ENCODE measurements around the gene ISG20.

DNA sequence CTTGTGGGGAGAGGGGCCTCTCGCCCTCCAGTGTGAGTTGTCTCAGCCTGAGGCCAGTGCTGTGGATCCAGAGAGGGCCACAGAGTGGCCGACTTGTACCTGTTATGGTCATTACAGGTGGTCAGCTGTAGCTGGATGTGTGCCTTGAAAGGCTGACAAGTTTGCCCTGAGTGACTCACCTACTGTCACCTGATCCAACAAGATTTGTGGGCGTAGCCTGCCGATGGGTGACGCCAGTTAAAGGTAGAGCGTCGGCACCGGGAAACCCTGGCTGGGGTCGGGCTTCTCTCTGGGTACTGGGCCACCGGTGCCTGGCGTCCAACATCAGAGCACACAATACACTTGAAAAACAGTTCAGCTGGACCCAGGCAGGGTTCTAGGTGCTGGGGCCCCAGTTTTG, 2.8 kb upstream of the ISG20 start:
- TF ChIP-seq, protein P1, sequence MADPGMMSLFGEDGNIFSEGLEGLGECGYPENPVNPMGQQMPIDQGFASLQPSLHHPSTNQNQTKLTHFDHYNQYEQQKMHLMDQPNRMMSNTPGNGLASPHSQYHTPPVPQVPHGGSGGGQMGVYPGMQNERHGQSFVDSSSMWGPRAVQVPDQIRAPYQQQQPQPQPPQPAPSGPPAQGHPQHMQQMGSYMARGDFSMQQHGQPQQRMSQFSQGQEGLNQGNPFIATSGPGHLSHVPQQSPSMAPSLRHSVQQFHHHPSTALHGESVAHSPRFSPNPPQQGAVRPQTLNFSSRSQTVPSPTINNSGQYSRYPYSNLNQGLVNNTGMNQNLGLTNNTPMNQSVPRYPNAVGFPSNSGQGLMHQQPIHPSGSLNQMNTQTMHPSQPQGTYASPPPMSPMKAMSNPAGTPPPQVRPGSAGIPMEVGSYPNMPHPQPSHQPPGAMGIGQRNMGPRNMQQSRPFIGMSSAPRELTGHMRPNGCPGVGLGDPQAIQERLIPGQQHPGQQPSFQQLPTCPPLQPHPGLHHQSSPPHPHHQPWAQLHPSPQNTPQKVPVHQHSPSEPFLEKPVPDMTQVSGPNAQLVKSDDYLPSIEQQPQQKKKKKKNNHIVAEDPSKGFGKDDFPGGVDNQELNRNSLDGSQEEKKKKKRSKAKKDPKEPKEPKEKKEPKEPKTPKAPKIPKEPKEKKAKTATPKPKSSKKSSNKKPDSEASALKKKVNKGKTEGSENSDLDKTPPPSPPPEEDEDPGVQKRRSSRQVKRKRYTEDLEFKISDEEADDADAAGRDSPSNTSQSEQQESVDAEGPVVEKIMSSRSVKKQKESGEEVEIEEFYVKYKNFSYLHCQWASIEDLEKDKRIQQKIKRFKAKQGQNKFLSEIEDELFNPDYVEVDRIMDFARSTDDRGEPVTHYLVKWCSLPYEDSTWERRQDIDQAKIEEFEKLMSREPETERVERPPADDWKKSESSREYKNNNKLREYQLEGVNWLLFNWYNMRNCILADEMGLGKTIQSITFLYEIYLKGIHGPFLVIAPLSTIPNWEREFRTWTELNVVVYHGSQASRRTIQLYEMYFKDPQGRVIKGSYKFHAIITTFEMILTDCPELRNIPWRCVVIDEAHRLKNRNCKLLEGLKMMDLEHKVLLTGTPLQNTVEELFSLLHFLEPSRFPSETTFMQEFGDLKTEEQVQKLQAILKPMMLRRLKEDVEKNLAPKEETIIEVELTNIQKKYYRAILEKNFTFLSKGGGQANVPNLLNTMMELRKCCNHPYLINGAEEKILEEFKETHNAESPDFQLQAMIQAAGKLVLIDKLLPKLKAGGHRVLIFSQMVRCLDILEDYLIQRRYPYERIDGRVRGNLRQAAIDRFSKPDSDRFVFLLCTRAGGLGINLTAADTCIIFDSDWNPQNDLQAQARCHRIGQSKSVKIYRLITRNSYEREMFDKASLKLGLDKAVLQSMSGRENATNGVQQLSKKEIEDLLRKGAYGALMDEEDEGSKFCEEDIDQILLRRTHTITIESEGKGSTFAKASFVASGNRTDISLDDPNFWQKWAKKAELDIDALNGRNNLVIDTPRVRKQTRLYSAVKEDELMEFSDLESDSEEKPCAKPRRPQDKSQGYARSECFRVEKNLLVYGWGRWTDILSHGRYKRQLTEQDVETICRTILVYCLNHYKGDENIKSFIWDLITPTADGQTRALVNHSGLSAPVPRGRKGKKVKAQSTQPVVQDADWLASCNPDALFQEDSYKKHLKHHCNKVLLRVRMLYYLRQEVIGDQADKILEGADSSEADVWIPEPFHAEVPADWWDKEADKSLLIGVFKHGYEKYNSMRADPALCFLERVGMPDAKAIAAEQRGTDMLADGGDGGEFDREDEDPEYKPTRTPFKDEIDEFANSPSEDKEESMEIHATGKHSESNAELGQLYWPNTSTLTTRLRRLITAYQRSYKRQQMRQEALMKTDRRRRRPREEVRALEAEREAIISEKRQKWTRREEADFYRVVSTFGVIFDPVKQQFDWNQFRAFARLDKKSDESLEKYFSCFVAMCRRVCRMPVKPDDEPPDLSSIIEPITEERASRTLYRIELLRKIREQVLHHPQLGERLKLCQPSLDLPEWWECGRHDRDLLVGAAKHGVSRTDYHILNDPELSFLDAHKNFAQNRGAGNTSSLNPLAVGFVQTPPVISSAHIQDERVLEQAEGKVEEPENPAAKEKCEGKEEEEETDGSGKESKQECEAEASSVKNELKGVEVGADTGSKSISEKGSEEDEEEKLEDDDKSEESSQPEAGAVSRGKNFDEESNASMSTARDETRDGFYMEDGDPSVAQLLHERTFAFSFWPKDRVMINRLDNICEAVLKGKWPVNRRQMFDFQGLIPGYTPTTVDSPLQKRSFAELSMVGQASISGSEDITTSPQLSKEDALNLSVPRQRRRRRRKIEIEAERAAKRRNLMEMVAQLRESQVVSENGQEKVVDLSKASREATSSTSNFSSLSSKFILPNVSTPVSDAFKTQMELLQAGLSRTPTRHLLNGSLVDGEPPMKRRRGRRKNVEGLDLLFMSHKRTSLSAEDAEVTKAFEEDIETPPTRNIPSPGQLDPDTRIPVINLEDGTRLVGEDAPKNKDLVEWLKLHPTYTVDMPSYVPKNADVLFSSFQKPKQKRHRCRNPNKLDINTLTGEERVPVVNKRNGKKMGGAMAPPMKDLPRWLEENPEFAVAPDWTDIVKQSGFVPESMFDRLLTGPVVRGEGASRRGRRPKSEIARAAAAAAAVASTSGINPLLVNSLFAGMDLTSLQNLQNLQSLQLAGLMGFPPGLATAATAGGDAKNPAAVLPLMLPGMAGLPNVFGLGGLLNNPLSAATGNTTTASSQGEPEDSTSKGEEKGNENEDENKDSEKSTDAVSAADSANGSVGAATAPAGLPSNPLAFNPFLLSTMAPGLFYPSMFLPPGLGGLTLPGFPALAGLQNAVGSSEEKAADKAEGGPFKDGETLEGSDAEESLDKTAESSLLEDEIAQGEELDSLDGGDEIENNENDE (IDR thresholded peaks at IDR 0.05; ENCODE audit: insufficient replicate concordance, low read length), result no peak
- TF ChIP-seq, protein P2, sequence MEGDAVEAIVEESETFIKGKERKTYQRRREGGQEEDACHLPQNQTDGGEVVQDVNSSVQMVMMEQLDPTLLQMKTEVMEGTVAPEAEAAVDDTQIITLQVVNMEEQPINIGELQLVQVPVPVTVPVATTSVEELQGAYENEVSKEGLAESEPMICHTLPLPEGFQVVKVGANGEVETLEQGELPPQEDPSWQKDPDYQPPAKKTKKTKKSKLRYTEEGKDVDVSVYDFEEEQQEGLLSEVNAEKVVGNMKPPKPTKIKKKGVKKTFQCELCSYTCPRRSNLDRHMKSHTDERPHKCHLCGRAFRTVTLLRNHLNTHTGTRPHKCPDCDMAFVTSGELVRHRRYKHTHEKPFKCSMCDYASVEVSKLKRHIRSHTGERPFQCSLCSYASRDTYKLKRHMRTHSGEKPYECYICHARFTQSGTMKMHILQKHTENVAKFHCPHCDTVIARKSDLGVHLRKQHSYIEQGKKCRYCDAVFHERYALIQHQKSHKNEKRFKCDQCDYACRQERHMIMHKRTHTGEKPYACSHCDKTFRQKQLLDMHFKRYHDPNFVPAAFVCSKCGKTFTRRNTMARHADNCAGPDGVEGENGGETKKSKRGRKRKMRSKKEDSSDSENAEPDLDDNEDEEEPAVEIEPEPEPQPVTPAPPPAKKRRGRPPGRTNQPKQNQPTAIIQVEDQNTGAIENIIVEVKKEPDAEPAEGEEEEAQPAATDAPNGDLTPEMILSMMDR (IDR thresholded peaks at IDR 0.05; ENCODE audit: control extremely low read depth in 1 of 3, insufficient read depth in 1 of 3, low read depth in 1 of 3, low read length in 3 of 3), result no peak
- peak; percentile 44 to 62 for TF ChIP-seq POLR2A (IDR thresholded peaks at IDR 0.05; ENCODE audit: control extremely low read depth in 1 of 2, low read depth in 2 of 2, low read length in 2 of 2)
- no peak for TF ChIP-seq CEBPB (IDR thresholded peaks at IDR 0.05; ENCODE audit: low read depth, low read length)
- TF ChIP-seq EZH2 (IDR thresholded peaks at IDR 0.05; ENCODE audit: low read depth, low read length, severe bottlenecking), result no peak
- TF ChIP-seq YY1 (IDR thresholded peaks at IDR 0.05; ENCODE audit: low read depth, low read length), result no peak
- no peak for TF ChIP-seq CBX8 (IDR thresholded peaks at IDR 0.05; ENCODE audit: borderline replicate concordance, low read depth, low read length)
- no peak for TF ChIP-seq CHD1 (IDR thresholded peaks at IDR 0.05; ENCODE audit: low read depth, low read length)
- TF ChIP-seq ZNF274 (IDR thresholded peaks at IDR 0.05; ENCODE audit: borderline replicate concordance, extremely low read depth, low read length), result no peak
- TF ChIP-seq, protein P3, sequence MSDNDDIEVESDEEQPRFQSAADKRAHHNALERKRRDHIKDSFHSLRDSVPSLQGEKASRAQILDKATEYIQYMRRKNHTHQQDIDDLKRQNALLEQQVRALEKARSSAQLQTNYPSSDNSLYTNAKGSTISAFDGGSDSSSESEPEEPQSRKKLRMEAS (IDR thresholded peaks at IDR 0.05), result no peak
- no peak for TF ChIP-seq SUZ12 (IDR thresholded peaks at IDR 0.05; ENCODE audit: low read length)
- peak; percentile 76 for TF ChIP-seq POLR2AphosphoS5 (IDR thresholded peaks at IDR 0.05; ENCODE audit: low read depth, low read length)
- TF ChIP-seq GTF2F1 (IDR thresholded peaks at IDR 0.05; ENCODE audit: borderline replicate concordance, low read depth, low read length), result no peak
- TF ChIP-seq EGR1 (IDR thresholded peaks at IDR 0.05; ENCODE audit: borderline replicate concordance, low read depth, low read length), result no peak
